ENCODE results near the gene PHACTR1. TPM values are rescaled to one million over a fixed set of nuclear protein-coding genes. Genes with fewer than 3 reads are reported as not detected.
A peak's percentile ranks its signal among the peaks of the same experiment; 100 is the strongest.

Gene PHACTR1
- polyA plus RNA-seq, 2 of the 4 experiments (the other 2 are of a cell fraction) = not detected

DNA sequence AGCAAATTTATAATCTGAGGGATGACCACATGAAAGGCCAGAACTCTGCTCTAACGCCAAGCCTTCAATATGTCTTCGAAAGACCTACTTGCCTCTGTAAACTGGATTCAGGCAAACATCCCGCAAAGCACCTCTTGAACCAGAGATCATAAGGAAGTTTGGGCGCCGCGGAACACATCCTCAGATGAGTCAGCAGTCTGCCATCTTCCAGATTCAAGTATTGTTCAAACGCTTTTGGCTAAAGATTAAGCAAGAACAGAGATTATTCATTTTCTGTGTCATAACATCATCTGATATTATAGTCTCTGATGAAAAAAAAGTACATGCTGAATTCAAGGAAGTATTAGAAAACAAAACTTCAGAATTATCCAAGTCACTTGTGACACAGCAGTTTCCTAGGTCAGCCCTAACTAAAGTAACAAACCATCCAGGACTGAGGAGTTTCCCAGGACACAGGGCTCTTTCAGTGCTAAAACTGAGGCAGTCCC, 591.0 kb downstream of the PHACTR1 start (continued):
- 0 out of 2 replicates have a peak, but pooled peaks have one; percentile 22 for TF ChIP-seq ZNF302 (CRISPR knock-in tag; IDR thresholded peaks at IDR 0.05)
- TF ChIP-seq HOXB5 (CRISPR knock-in tag; IDR thresholded peaks at IDR 0.05) = peak; percentile 42; the same call in 1 of the 2 replicates
- no peak for TF ChIP-seq SMC3 (IDR thresholded peaks at IDR 0.05)

DNA sequence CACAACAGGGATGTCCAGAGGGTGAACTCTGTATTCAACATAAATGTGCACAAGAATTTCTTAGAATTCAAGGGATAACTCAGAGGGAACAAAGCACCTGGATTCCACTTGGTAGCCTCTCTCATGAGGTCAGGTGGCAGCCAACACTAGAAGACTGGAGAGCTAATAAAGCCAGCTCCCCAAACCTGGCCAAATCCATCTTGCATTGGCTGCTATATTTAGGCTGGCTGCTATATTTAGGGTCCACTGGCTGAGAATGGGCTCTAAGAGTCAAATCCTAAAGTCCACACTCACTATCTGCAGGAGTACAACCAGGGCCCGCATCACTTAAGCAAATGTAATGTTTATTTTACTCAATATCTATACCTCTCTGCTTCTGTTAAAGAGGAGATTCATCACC, 591.8 kb downstream of the PHACTR1 start:
- ATAC-seq = no peak
- Histone ChIP-seq H3K4me3 (no peak overlapping the region), H3K27ac (peak overlapping the region; percentile 94 to 97), H3K9me3 (no peaks in the 10 kb centered on the region), H3K4me1 (peaks cover 78% of the 10 kb centered on the region), H3K4me2 (peak overlapping the region; percentile 51)
- no peak for DNase-seq (ENCODE audit: low read depth in 1 of 2, low spot score in 1 of 2)
- CTCF ChIA-PET = interaction anchor here (1.5 kb wide), 1 partner anchor 23 kb away, joined by 5 read pairs; no protein-coding TSS in a partner anchor
- no peak for TF ChIP-seq EP300 (IDR thresholded peaks at IDR 0.05)
- TF ChIP-seq JUNB (IDR thresholded peaks at IDR 0.05) = no peak
- no peak for FAIRE-seq
- POLR2A ChIA-PET = no interaction called here
- 93% methylated on average over 1 of the region's 1 CpG for WGBS (ENCODE audit: missing lambda C conversion rate)

DNA sequence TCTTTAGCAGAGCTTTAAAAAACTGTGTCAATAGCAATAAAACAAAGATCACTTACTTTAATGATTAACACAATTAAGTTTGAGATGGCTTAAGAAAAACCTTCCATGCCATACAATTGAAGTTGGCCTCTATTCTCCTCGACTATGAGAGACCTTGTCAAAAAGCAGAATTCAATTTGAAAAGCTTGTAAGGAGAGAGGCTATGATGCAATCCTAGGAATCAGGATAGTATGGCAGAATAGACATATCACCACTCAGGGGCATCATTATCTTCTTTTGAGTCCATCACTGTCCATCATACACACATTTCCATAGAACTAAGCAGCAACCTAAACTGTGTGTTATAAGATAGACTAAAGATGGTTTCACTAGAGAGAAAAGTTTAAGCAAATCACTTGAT, 594.6 kb downstream of the PHACTR1 start:
- FAIRE-seq (no peak), ATAC-seq (no peak), DNase-seq (ENCODE audit: low read depth in 1 of 2, low spot score in 1 of 2) (no peak)
- POLR2A ChIA-PET = no interaction called here
- Histone ChIP-seq H3K4me2 (no peak overlapping the region), H3K9me3 (no peaks in the 10 kb centered on the region), H3K27ac (peak overlapping the region; percentile 0 to 22; a peak in 1 of 6 replicates), H3K4me3 (no peak overlapping the region), H3K4me1 (peaks cover 49% of the 10 kb centered on the region)
- CTCF ChIA-PET = interaction anchor here (0.6 to 1.5 kb wide), 3 partner anchors 14 to 1081 kb away, joined by 3 to 5 read pairs (median 3); no protein-coding TSS in a partner anchor
- no peak for TF ChIP-seq EHF (CRISPR knock-in tag; IDR thresholded peaks at IDR 0.05)
- peak in 1 of 2 experiments; percentile 31; a peak in 1 of 4 replicates for TF ChIP-seq CEBPB (IDR thresholded peaks at IDR 0.05)
- 55% methylated on average over 1 of the region's 1 CpG for WGBS (ENCODE audit: missing lambda C conversion rate)

DNA sequence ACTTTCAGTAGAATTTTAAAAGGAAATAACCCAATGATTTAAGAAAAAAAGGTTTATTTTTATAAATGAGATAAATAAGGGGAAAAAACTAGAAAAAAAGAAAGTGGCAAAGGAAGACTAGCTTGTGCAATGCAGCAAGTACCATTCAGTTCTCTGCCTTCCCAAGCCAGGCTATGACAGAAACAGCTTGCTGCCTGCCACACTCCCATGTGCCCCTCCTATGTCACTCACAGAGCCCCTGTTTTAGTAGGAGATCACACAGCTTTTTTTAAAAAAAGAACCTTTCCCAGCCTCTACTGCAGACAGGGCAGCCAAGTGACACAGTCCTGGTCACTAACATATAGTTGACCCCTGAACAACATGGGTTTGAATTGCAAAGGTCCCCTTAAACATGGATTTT, 598.2 kb downstream of the PHACTR1 start:
- DNase-seq (ENCODE audit: low read depth in 1 of 2, low spot score in 1 of 2) = no peak
- Histone ChIP-seq H3K9me3 (no peaks in the 10 kb centered on the region), H3K4me1 (peaks cover 15% of the 10 kb centered on the region), H3K4me3 (no peak overlapping the region), H3K27ac (no peak overlapping the region; a peak in 1 of 6 replicates), H3K4me2 (no peak overlapping the region)
- ATAC-seq = no peak
- ChIA-PET CTCF (interaction anchor here (1.8 kb wide), 1 partner anchor 16 kb away, joined by 9 read pairs; no protein-coding TSS in a partner anchor), POLR2A (interaction anchor here (2.3 kb wide), 1 partner anchor 14 kb away, joined by 8 read pairs; the partner anchor contains the start of gene TBC1D7)
- no peak for FAIRE-seq
- TF ChIP-seq NPAS2 (CRISPR knock-in tag; IDR thresholded peaks at IDR 0.05; ENCODE audit: borderline replicate concordance) = no peak
- TF ChIP-seq, protein P1, sequence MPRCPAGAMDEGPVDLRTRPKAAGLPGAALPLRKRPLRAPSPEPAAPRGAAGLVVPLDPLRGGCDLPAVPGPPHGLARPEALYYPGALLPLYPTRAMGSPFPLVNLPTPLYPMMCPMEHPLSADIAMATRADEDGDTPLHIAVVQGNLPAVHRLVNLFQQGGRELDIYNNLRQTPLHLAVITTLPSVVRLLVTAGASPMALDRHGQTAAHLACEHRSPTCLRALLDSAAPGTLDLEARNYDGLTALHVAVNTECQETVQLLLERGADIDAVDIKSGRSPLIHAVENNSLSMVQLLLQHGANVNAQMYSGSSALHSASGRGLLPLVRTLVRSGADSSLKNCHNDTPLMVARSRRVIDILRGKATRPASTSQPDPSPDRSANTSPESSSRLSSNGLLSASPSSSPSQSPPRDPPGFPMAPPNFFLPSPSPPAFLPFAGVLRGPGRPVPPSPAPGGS (IDR thresholded peaks at IDR 0.05) = no peak
- no peak for TF ChIP-seq CHD4 (IDR thresholded peaks at IDR 0.05; ENCODE audit: borderline replicate concordance)
- no peak for TF ChIP-seq RNF2 (IDR thresholded peaks at IDR 0.05; ENCODE audit: borderline replicate concordance, low read depth)
- TF ChIP-seq NR3C1 (IDR thresholded peaks at IDR 0.05) = no peak
- TF ChIP-seq, protein P2, sequence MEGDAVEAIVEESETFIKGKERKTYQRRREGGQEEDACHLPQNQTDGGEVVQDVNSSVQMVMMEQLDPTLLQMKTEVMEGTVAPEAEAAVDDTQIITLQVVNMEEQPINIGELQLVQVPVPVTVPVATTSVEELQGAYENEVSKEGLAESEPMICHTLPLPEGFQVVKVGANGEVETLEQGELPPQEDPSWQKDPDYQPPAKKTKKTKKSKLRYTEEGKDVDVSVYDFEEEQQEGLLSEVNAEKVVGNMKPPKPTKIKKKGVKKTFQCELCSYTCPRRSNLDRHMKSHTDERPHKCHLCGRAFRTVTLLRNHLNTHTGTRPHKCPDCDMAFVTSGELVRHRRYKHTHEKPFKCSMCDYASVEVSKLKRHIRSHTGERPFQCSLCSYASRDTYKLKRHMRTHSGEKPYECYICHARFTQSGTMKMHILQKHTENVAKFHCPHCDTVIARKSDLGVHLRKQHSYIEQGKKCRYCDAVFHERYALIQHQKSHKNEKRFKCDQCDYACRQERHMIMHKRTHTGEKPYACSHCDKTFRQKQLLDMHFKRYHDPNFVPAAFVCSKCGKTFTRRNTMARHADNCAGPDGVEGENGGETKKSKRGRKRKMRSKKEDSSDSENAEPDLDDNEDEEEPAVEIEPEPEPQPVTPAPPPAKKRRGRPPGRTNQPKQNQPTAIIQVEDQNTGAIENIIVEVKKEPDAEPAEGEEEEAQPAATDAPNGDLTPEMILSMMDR (IDR thresholded peaks at IDR 0.05) = no peak
- TF ChIP-seq TFCP2L1 (CRISPR knock-in tag; IDR thresholded peaks at IDR 0.05) = no peak
- TF ChIP-seq EHF (CRISPR knock-in tag; IDR thresholded peaks at IDR 0.05) = no peak
- no peak for TF ChIP-seq HOXB13 (CRISPR knock-in tag; IDR thresholded peaks at IDR 0.05; ENCODE audit: low read depth)
- TF ChIP-seq RFX5 (IDR thresholded peaks at IDR 0.05) = no peak
- TF ChIP-seq EP300 (IDR thresholded peaks at IDR 0.05) = no peak
- TF ChIP-seq MAFK (IDR thresholded peaks at IDR 0.05; ENCODE audit: partially characterized antibody) = no peak
- no peak for TF ChIP-seq FOSL2 (IDR thresholded peaks at IDR 0.05)
- no peak for TF ChIP-seq FOSL2 (CRISPR knock-in tag; IDR thresholded peaks at IDR 0.05)
- no peak for TF ChIP-seq POLR2AphosphoS2 (conservative IDR thresholded peaks at IDR 0.05; ENCODE audit: low read length)
- TF ChIP-seq KDM1A (IDR thresholded peaks at IDR 0.05; ENCODE audit: low read depth) = no peak
- no peak for TF ChIP-seq KDM5A (IDR thresholded peaks at IDR 0.05)
- TF ChIP-seq, protein P3, sequence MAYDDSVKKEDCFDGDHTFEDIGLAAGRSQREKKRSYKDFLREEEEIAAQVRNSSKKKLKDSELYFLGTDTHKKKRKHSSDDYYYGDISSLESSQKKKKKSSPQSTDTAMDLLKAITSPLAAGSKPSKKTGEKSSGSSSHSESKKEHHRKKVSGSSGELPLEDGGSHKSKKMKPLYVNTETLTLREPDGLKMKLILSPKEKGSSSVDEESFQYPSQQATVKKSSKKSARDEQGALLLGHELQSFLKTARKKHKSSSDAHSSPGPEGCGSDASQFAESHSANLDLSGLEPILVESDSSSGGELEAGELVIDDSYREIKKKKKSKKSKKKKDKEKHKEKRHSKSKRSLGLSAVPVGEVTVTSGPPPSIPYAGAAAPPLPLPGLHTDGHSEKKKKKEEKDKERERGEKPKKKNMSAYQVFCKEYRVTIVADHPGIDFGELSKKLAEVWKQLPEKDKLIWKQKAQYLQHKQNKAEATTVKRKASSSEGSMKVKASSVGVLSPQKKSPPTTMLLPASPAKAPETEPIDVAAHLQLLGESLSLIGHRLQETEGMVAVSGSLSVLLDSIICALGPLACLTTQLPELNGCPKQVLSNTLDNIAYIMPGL (CRISPR knock-in tag; IDR thresholded peaks at IDR 0.05; ENCODE audit: borderline replicate concordance) = no peak
- TF ChIP-seq HEYL (CRISPR knock-in tag; IDR thresholded peaks at IDR 0.05) = no peak

Measured in A549 (cell line).